ENCODE data around the gene SMTNL1. TPM values are rescaled to one million over a fixed set of nuclear protein-coding genes. Genes with fewer than 3 reads are reported as not detected.

The SMTNL1 gene
- total and polyA plus RNA-seq, 4 donors = 0.93 to 1.6 TPM; not detected in 2

DNA sequence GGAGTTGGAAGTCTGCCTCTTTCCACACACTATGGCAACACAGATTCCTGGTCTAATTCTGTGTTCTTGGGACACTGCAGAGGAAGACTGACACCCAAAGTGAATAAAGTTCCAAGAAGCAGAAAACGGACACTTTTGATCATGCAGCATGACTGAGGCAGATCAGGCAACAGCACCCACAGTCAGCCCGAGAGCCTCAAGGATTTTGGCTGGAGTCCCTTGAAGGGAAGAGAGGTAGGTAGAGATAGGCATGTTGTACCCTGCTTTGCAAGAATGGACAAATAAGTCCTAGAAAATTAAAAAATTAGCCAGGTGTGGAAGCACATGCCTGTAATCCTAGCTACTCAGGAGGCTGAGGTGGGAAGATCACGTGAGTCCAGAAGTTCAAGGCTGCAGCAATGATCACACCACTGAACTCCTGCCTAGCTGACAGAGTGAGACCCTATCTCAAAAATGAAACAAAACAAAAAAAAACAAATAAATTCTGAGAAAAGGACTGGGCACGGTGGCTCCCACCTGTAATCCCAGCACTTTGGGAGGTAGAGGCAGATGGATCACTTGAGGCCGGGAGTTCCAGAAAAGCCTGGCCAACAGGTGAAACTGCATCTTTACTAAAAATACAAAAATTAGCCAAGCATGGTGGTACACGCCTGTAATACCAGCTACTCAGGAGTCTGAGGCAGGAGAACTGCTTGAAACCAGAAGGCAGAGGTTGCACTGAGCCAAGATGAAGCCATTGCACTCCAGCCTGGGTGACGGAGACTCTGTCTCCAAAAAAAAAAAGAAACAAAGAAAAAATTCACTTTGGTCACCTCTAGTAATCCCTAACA lies 28.8 kb upstream of the SMTNL1 start:
- Histone ChIP-seq H3K4me1 (ENCODE audit: control insufficient read depth, insufficient read depth, low read length) (no peaks in the 10 kb centered on the region), H3K9me3 (ENCODE audit: control insufficient read depth, insufficient read depth, low read length) (no peaks in the 10 kb centered on the region), H3K27me3 (ENCODE audit: control insufficient read depth, insufficient read depth, low read length) (peaks cover 6% of the 10 kb centered on the region), H3K36me3 (ENCODE audit: control insufficient read depth, insufficient read depth, low read length) (no peaks in the 10 kb centered on the region), H3K27ac (ENCODE audit: low read depth, low read length) (no peak overlapping the region), H3K4me3 (ENCODE audit: low read depth, low read length) (no peak overlapping the region)
- WGBS (ENCODE audit: insufficient coverage) = 72% methylated on average over 4 of the region's 7 CpGs
- no peak for DNase-seq (ENCODE audit: low read depth in 4 of 6, low spot score in 6 of 6)

GRCh38 chr11:57511741-57512430 lies 25.5 kb upstream of the SMTNL1 start:
- no peak for DNase-seq (ENCODE audit: low read depth in 4 of 6, low spot score in 6 of 6)
- Histone ChIP-seq H3K4me1 (ENCODE audit: control insufficient read depth, insufficient read depth, low read length) (peaks cover 23% of the 10 kb centered on the region), H3K27ac (ENCODE audit: low read depth, low read length) (no peak overlapping the region), H3K9me3 (ENCODE audit: control insufficient read depth, insufficient read depth, low read length) (no peaks in the 10 kb centered on the region), H3K36me3 (ENCODE audit: control insufficient read depth, insufficient read depth, low read length) (no peaks in the 10 kb centered on the region), H3K4me3 (ENCODE audit: low read depth, low read length) (no peak overlapping the region), H3K27me3 (ENCODE audit: control insufficient read depth, insufficient read depth, low read length) (peaks cover 31% of the 10 kb centered on the region)
- WGBS (ENCODE audit: insufficient coverage) = no CpG with 5 or more reads among the region's 6 CpGs

DNA sequence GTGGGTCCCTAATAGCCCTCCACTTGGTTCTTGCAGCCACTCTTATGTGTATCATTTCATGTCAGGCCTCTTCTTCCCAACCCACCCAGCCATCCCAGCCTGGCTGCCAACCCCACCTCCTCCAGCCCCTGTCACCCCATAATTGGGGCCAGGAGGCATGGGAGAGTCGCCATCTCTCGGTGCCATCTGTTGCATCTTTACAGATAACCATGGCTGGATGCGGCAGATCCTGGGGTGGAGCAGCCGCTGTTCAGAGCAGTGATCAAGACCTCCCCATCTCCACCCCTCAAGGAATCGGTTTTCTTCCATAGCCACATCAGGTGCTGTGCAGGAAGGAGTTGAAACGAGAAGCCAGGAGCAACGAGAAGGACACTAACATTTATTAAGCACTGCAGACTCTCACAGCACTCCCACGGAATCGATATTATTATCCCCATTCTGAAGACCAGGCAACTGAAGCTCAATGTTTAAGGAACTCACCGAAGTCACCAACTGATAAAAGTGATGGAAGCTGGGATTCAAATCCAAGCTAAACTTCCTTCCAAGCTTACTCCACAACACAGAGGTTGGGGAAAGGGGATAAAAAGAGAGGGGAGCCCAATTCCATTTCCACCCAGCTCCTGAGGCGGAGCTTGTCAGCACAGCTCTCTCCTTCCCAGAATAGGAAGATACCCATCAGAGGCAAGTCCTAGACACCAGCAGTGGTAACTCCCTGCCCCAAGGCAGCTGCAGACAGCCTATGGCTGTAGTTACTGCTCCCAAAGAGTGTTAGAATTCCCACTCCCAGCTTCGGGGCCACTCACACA lies 24.5 kb upstream of the SMTNL1 start:
- peaks cover 31% of the 10 kb centered on the region for H3K27me3 ChIP-seq (ENCODE audit: control insufficient read depth, insufficient read depth, low read length)

GRCh38 chr11:57513452-57513795 lies 24.0 kb upstream of the SMTNL1 start:
- no peaks in the 10 kb centered on the region for H3K36me3 ChIP-seq (ENCODE audit: control insufficient read depth, insufficient read depth, low read length)
- no peaks in the 10 kb centered on the region for H3K9me3 ChIP-seq (ENCODE audit: control insufficient read depth, insufficient read depth, low read length)
- H3K27me3 ChIP-seq (ENCODE audit: control insufficient read depth, insufficient read depth, low read length) = peaks cover 31% of the 10 kb centered on the region
- peaks cover 23% of the 10 kb centered on the region for H3K4me1 ChIP-seq (ENCODE audit: control insufficient read depth, insufficient read depth, low read length)
- no CpG with 5 or more reads among the region's 1 CpG for WGBS (ENCODE audit: insufficient coverage)
- DNase-seq (ENCODE audit: low read depth in 4 of 6, low spot score in 6 of 6) = no peak
- H3K27ac ChIP-seq (ENCODE audit: low read depth, low read length) = no peak overlapping the region
- H3K4me3 ChIP-seq (ENCODE audit: low read depth, low read length) = no peak overlapping the region

More for the DNA sequence above, 24.5 kb upstream of the SMTNL1 start:
- no peak overlapping the region for H3K27ac ChIP-seq (ENCODE audit: low read depth, low read length)
- H3K36me3 ChIP-seq (ENCODE audit: control insufficient read depth, insufficient read depth, low read length) = no peaks in the 10 kb centered on the region
- no peaks in the 10 kb centered on the region for H3K9me3 ChIP-seq (ENCODE audit: control insufficient read depth, insufficient read depth, low read length)
- H3K4me3 ChIP-seq (ENCODE audit: low read depth, low read length) = no peak overlapping the region
- peaks cover 23% of the 10 kb centered on the region for H3K4me1 ChIP-seq (ENCODE audit: control insufficient read depth, insufficient read depth, low read length)
- WGBS (ENCODE audit: insufficient coverage) = 81% methylated on average over 6 of the region's 12 CpGs
- DNase-seq (ENCODE audit: low read depth in 4 of 6, low spot score in 6 of 6) = no peak

GRCh38 chr11:57513911-57514537 lies 23.4 kb upstream of the SMTNL1 start:
- H3K27me3 ChIP-seq (ENCODE audit: control insufficient read depth, insufficient read depth, low read length) = peaks cover 31% of the 10 kb centered on the region
- peak in 2 of 6 donors; percentile 50 to 51 for DNase-seq (ENCODE audit: low read depth in 4 of 6, low spot score in 6 of 6)
- H3K9me3 ChIP-seq (ENCODE audit: control insufficient read depth, insufficient read depth, low read length) = no peaks in the 10 kb centered on the region
- peaks cover 23% of the 10 kb centered on the region for H3K4me1 ChIP-seq (ENCODE audit: control insufficient read depth, insufficient read depth, low read length)
- H3K36me3 ChIP-seq (ENCODE audit: control insufficient read depth, insufficient read depth, low read length) = no peaks in the 10 kb centered on the region
- WGBS (ENCODE audit: insufficient coverage) = 4% methylated on average over 35 of the region's 35 CpGs
- H3K27ac ChIP-seq (ENCODE audit: low read depth, low read length) = no peak overlapping the region
- peak overlapping the region; percentile 56 for H3K4me3 ChIP-seq (ENCODE audit: low read depth, low read length)

GRCh38 chr11:57514538-57515331 lies 22.7 kb upstream of the SMTNL1 start:
- Histone ChIP-seq H3K4me1 (ENCODE audit: control insufficient read depth, insufficient read depth, low read length) (peaks cover 23% of the 10 kb centered on the region), H3K27me3 (ENCODE audit: control insufficient read depth, insufficient read depth, low read length) (peaks cover 31% of the 10 kb centered on the region), H3K9me3 (ENCODE audit: control insufficient read depth, insufficient read depth, low read length) (no peaks in the 10 kb centered on the region), H3K4me3 (ENCODE audit: low read depth, low read length) (peak overlapping the region; percentile 56), H3K27ac (ENCODE audit: low read depth, low read length) (no peak overlapping the region), H3K36me3 (ENCODE audit: control insufficient read depth, insufficient read depth, low read length) (no peaks in the 10 kb centered on the region)
- under 1% methylated on average over 57 of the region's 57 CpGs for WGBS (ENCODE audit: insufficient coverage)
- DNase-seq (ENCODE audit: low read depth in 4 of 6, low spot score in 6 of 6) = peak in 1 of 6 donors; percentile 33

GRCh38 chr11:57515332-57516060 lies 21.9 kb upstream of the SMTNL1 start, which contains the start of gene SLC43A1:
SLC43A1 (minus strand) TSS chr11:57515702; CDS start chr11:57514111, 1,591 bp downstream.
- Histone ChIP-seq H3K9me3 (ENCODE audit: control insufficient read depth, insufficient read depth, low read length) (no peaks in the 10 kb centered on the region), H3K4me3 (ENCODE audit: low read depth, low read length) (peak within 1 kb of the TSS; percentile 56), H3K36me3 (ENCODE audit: control insufficient read depth, insufficient read depth, low read length) (no peaks in the 10 kb centered on the region), H3K27ac (ENCODE audit: low read depth, low read length) (no peak within 1 kb of the TSS), H3K4me1 (ENCODE audit: control insufficient read depth, insufficient read depth, low read length) (peaks cover 23% of the 10 kb centered on the region), H3K27me3 (ENCODE audit: control insufficient read depth, insufficient read depth, low read length) (peaks cover 31% of the 10 kb centered on the region)
- under 1% methylated on average over 65 of the region's 66 CpGs for WGBS (ENCODE audit: insufficient coverage)
- peak in 2 of 6 donors; percentile 25 to 51 for DNase-seq (ENCODE audit: low read depth in 4 of 6, low spot score in 6 of 6)

- DNase-seq (ENCODE audit: low read depth in 4 of 6, low spot score in 6 of 6) = no peak
- Histone ChIP-seq H3K9me3 (ENCODE audit: control insufficient read depth, insufficient read depth, low read length) (no peaks in the 10 kb centered on the region), H3K4me3 (ENCODE audit: low read depth, low read length) (peak overlapping the region; percentile 56), H3K27ac (ENCODE audit: low read depth, low read length) (no peak overlapping the region), H3K27me3 (ENCODE audit: control insufficient read depth, insufficient read depth, low read length) (peaks cover 31% of the 10 kb centered on the region), H3K4me1 (ENCODE audit: control insufficient read depth, insufficient read depth, low read length) (peaks cover 23% of the 10 kb centered on the region), H3K36me3 (ENCODE audit: control insufficient read depth, insufficient read depth, low read length) (no peaks in the 10 kb centered on the region)
- no CpG with 5 or more reads among the region's 5 CpGs for WGBS (ENCODE audit: insufficient coverage)
Measured at GRCh38 chr11:57516061-57516443, 21.3 kb upstream of the SMTNL1 start.
